B cell (primary cell): ENCODE results near the gene XXYLT1. TPM values are rescaled to one million over a fixed set of nuclear protein-coding genes. Genes with fewer than 3 reads are reported as not detected.

Experiments used
- ATAC-seq: fragments of 200-7000 bp; cut with Tn5 transposase; one replicate; pipeline ENCODE4 v1.10.0; 2021; ENCODE audit warnings: low read depth, mild to moderate bottlenecking, moderate number of reproducible peaks, moderate library complexity
- CTCF ChIA-PET: fragments of 350-600 bp; sonication (Branson Sonifier 250); formaldehyde crosslinking; loops from one replicate; lab custom pipeline; 2021; ENCODE audit warnings: antibody characterized with exemption, inconsistent platforms; lab: Charles Lee
- POLR2A ChIA-PET: fragments of 350-600 bp; sonication (Branson Sonifier 250); formaldehyde crosslinking; loops from one replicate; lab custom pipeline; 2021; ENCODE audit warnings: antibody characterized with exemption; lab: Charles Lee
- DNase-seq: peaks from one replicate; pipeline ENCODE4 v3.0.0; 2013
- H2AFZ ChIP-seq: 2 replicates; pipeline ENCODE4 v1.6.1; 2012; ENCODE audit warnings: mild to moderate bottlenecking, low read depth, low read length; ENCODE audit not compliant: insufficient read depth, poor library complexity, severe bottlenecking
- H3K27ac ChIP-seq, 2 donors: 1 replicate in 1 of 2; 2 replicates in 1 of 2; pipeline ENCODE4 v1.5.1; 2012 to 2013; ENCODE audit warnings: low read length in 2 of 2, mild to moderate bottlenecking in 2 of 2, moderate library complexity in 1 of 2
- H3K27me3 ChIP-seq, 4 experiments: fragments of 200-600 bp in 1 of 4; sonication (generic) in 1 of 4; replicated peaks in 1 of 4; 1 replicate in 2 of 4; 2 replicates in 2 of 4; pipeline versions ENCODE4 v1.6.1 to v1.7.0; 2013 to 2016; ENCODE audit warnings: low read length in 3 of 4, mild to moderate bottlenecking in 2 of 4, mixed read lengths in 1 of 4, moderate library complexity in 1 of 4; ENCODE audit not compliant: insufficient read depth in 4 of 4, control insufficient read depth in 3 of 4; ENCODE audit errors: control extremely low read depth in 1 of 4
- H3K36me3 ChIP-seq, 2 experiments: replicated peaks in 1 of 2; 1 replicate in 1 of 2; 2 replicates in 1 of 2; pipeline versions ENCODE4 v1.6.1 to v1.7.1; 2013; ENCODE audit warnings: low read length in 1 of 2; ENCODE audit not compliant: insufficient read depth in 2 of 2, control insufficient read depth in 1 of 2; ENCODE audit errors: control extremely low read depth in 1 of 2, extremely low read depth in 1 of 2
- H3K4me1 ChIP-seq, 2 donors: fragments of 200-600 bp in 1 of 2; sonication (generic) in 1 of 2; 1 replicate in 1 of 2; 2 replicates in 1 of 2; pipeline versions ENCODE4 v1.5.1 to v1.6.1; 2013 to 2017; ENCODE audit warnings: low read length in 2 of 2; ENCODE audit not compliant: control insufficient read depth in 2 of 2, insufficient read depth in 2 of 2
- H3K4me2 ChIP-seq: replicated peaks from 2 replicates; pipeline ENCODE3; 2012; ENCODE audit warnings: mild to moderate bottlenecking, low read depth, low read length; ENCODE audit not compliant: poor library complexity, severe bottlenecking
- H3K4me3 ChIP-seq, 5 experiments: fragments of 200-600 bp in 1 of 5; sonication (generic) in 1 of 5; 1 replicate in 3 of 5; 2 replicates in 2 of 5; pipeline versions ENCODE4 v1.5.1 to v1.7.0; 2011 to 2016; ENCODE audit warnings: low read length in 4 of 5, mild to moderate bottlenecking in 4 of 5, low read depth in 2 of 5, control low read depth in 1 of 5, moderate library complexity in 1 of 5; ENCODE audit not compliant: insufficient read depth in 1 of 5; ENCODE audit errors: control extremely low read depth in 1 of 5, extremely low read depth in 1 of 5
- H3K79me2 ChIP-seq: fragments of 200-600 bp; sonication (generic); one replicate; pipeline ENCODE4 v1.6.0; 2016; ENCODE audit warnings: low read length; ENCODE audit not compliant: control insufficient read depth, insufficient read depth
- H3K9ac ChIP-seq: fragments of 200-600 bp; sonication (generic); 2 replicates; pipeline ENCODE4 v1.6.1; 2017; ENCODE audit warnings: mild to moderate bottlenecking, low read length, moderate library complexity
- H3K9me3 ChIP-seq, 3 donors: one replicate each; pipeline versions ENCODE4 v1.6.1 to v1.7.1; 2013; ENCODE audit warnings: low read length in 2 of 3; ENCODE audit not compliant: control insufficient read depth in 2 of 3, insufficient read depth in 1 of 3; ENCODE audit errors: control extremely low read depth in 1 of 3
- H4K20me1 ChIP-seq: 2 replicates; pipeline ENCODE4 v1.6.0; 2012; ENCODE audit warnings: mild to moderate bottlenecking, low read length; ENCODE audit not compliant: insufficient read depth, control insufficient read depth, poor library complexity, severe bottlenecking
- H3K27ac Mint-ChIP-seq: one replicate; pipeline ENCODE4 v1.8.0; 2021; ENCODE audit warnings: mixed read lengths
- H3K27me3 Mint-ChIP-seq: one replicate; pipeline ENCODE4 v1.8.0; 2021; ENCODE audit warnings: mixed read lengths
- H3K4me1 Mint-ChIP-seq: one replicate; pipeline ENCODE4 v1.8.0; 2021; ENCODE audit warnings: mixed read lengths
- H3K4me3 Mint-ChIP-seq: one replicate; pipeline ENCODE4 v1.8.0; 2021; ENCODE audit warnings: mixed read lengths
- H3K9me3 Mint-ChIP-seq: one replicate; pipeline ENCODE4 v1.8.0; 2022; ENCODE audit warnings: mixed read lengths; ENCODE audit not compliant: insufficient read depth
- EZH2 ChIP-seq: IDR thresholded peaks from 2 replicates; pipeline ENCODE4 v1.6.1; 2012; ENCODE audit warnings: borderline replicate concordance, low read depth, mild to moderate bottlenecking, moderate library complexity, low read length; ENCODE audit not compliant: insufficient read depth, poor library complexity, severe bottlenecking
- WGBS: methylation state at CpG from one replicate; pipeline ENCODE4 v1.1.5; 2013; ENCODE audit warnings: missing lambda C conversion rate; ENCODE audit not compliant: insufficient coverage; 5-methylcytosine and 5-hydroxymethylcytosine counted together
- intact Hi-C: fragments of 100-400 bp; cut with micrococcal nuclease; formaldehyde crosslinking; loops from one replicate; pipeline ENCODE4 v1.10.0; 2022
- polyA plus RNA-seq: library from polyadenylated mRNA; depleted of rRNA; stranded (reverse); fragments of >200 nt; gene quantifications from 2 replicates; pipeline ENCODE4 v1.2.3, GENCODE V29; 2012
- total RNA-seq, 2 donors: library from RNA; stranded (reverse); fragments of 120-200 nt in 1 of 2; gene quantifications; 1 replicate in 1 of 2; 2 replicates in 1 of 2; pipeline versions ENCODE4 v1.2.3 to v1.2.4, GENCODE V29; 2013 to 2022
- TF ChIP-seq, protein P1 (sequence below): fragments of 200-600 bp; IDR thresholded peaks from one replicate; pipeline ENCODE4 v1.8.0; 2022; ENCODE audit warnings: antibody characterized with exemption, mild to moderate bottlenecking

The XXYLT1 gene
- total and polyA plus RNA-seq, 2 donors (not counting 1 experiment from before 2014, with no cell fraction given): 2.6 to 11.2 TPM

DNA sequence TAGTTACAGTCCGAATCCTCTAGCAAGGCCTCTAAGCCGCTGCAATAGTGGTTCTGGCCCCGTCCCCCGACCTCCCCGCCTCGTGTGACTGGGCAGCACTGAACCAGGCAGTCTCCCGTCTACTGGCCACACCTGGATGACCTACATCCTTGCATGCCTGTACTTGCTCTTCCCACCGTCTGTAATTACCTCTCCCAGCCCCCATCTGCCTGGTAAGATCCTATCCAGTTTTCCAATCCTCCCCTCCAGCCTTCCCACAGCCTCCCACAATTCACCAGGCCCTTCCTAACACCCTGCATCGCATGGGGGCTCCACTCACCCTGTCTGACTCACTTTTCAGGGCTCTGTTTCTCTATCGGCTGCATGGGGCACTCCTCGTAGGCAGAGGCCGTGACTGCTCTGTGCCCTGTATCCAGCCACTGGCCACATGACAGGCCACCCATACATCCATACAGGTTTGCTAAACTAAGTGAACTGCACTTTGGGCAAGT, 32.8 kb downstream of the XXYLT1 start:
- no peaks in the 10 kb centered on the region for H3K27me3 Mint-ChIP-seq
- intact Hi-C loops: no loop called here
- H3K27ac ChIP-seq: no peak overlapping the region
- TF ChIP-seq, protein P1, sequence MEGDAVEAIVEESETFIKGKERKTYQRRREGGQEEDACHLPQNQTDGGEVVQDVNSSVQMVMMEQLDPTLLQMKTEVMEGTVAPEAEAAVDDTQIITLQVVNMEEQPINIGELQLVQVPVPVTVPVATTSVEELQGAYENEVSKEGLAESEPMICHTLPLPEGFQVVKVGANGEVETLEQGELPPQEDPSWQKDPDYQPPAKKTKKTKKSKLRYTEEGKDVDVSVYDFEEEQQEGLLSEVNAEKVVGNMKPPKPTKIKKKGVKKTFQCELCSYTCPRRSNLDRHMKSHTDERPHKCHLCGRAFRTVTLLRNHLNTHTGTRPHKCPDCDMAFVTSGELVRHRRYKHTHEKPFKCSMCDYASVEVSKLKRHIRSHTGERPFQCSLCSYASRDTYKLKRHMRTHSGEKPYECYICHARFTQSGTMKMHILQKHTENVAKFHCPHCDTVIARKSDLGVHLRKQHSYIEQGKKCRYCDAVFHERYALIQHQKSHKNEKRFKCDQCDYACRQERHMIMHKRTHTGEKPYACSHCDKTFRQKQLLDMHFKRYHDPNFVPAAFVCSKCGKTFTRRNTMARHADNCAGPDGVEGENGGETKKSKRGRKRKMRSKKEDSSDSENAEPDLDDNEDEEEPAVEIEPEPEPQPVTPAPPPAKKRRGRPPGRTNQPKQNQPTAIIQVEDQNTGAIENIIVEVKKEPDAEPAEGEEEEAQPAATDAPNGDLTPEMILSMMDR: no peak
- TF ChIP-seq EZH2: no peak
- H3K36me3 ChIP-seq: no peaks in the 10 kb centered on the region
- peaks cover 0 to 5% (median 1%) of the 10 kb centered on the region in 4 experiments for H3K27me3 ChIP-seq
- H3K4me2 ChIP-seq: no peak overlapping the region
- peaks cover 4% of the 10 kb centered on the region for H3K79me2 ChIP-seq
- WGBS: 98% methylated on average over 12 of the region's 12 CpGs
- POLR2A ChIA-PET: interaction anchor here (1.0 kb wide), 1 partner anchor 109 kb away, joined by 3 read pairs; no protein-coding TSS in a partner anchor
- no peak overlapping the region for H3K4me3 ChIP-seq
- ATAC-seq (no peak), DNase-seq (no peak)
- H3K4me3 Mint-ChIP-seq: no peak overlapping the region
- H3K27ac Mint-ChIP-seq: no peak overlapping the region
- H3K9me3 Mint-ChIP-seq: no peaks in the 10 kb centered on the region
- no peaks in the 10 kb centered on the region for H4K20me1 ChIP-seq
- no peaks in the 10 kb centered on the region for H3K4me1 Mint-ChIP-seq
- H3K4me1 ChIP-seq: no peaks in the 10 kb centered on the region
- CTCF ChIA-PET: no interaction called here
- no peak overlapping the region for H3K9ac ChIP-seq
- H2AFZ ChIP-seq: no peak overlapping the region
- H3K9me3 ChIP-seq: peaks cover 0 to 23% (median 10%) of the 10 kb centered on the region in 3 donors

DNA sequence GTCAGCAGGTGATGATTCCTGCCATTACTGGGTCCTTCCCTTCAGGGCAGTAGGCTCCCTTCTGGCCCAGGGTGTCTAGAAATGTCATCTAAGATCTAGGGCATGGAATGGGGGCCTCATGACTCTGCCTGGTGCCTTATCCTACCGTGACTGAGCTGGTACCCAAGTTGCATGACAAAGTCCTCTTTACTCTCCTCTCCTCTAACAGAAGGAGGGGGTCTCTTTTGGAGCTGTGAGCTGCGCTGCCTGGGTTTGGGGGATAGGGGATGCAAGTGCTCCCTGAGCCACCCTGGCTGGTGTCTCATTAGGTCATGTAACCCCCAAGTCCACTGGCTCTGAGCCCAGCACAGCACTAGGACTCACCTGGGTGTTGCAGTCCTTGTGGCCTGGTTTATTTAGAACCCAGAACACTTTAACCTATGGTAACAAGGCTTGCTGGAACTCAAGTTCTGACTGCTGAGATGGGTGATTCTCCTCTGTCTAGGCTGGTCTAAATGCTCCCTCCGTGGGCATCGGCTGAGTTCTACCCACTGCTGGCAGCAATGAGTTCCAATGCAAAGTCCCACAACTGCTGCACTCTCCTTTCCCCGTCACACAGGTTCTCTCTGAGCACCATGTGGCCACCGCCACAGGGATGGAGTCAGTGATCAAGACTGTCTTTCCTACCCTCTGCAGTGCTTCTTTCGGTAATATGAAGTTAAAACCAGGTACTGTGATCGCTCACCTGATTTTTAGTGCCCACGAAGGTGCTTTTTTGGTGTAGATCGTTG, 34.0 kb downstream of the XXYLT1 start:
- H3K4me3 ChIP-seq: no peak overlapping the region
- WGBS: 100% methylated on average over 6 of the region's 10 CpGs
- Mint-ChIP-seq H3K4me1 (no peaks in the 10 kb centered on the region), H3K9me3 (no peaks in the 10 kb centered on the region), H3K4me3 (no peak overlapping the region), H3K27ac (no peak overlapping the region), H3K27me3 (no peaks in the 10 kb centered on the region)
- no peaks in the 10 kb centered on the region for H4K20me1 ChIP-seq
- no peak overlapping the region for H3K4me2 ChIP-seq
- CTCF ChIA-PET: no interaction called here
- POLR2A ChIA-PET: no interaction called here
- no peak overlapping the region for H3K9ac ChIP-seq
- no peak overlapping the region for H3K27ac ChIP-seq
- H3K36me3 ChIP-seq: no peaks in the 10 kb centered on the region
- H3K9me3 ChIP-seq: peaks cover 0 to 23% (median 10%) of the 10 kb centered on the region in 3 donors
- intact Hi-C loops: no loop called here
- TF ChIP-seq, protein P1: no peak
- no peak for TF ChIP-seq EZH2
- ATAC-seq: no peak
- no peaks in the 10 kb centered on the region for H3K4me1 ChIP-seq
- DNase-seq: no peak
- no peak overlapping the region for H2AFZ ChIP-seq
- peaks cover 4% of the 10 kb centered on the region for H3K79me2 ChIP-seq
- peaks cover 0 to 5% (median 1%) of the 10 kb centered on the region in 4 experiments for H3K27me3 ChIP-seq
